WTC11 (cell line): Measurements from ENCODE around the gene ZNF425.

Experiments
- ATF1 ChIP-seq: sonication (generic); formaldehyde crosslinking; IDR thresholded peaks from 2 replicates; pipeline ENCODE4 v1.8.1; 2023; ENCODE audit warnings: mild to moderate bottlenecking, moderate library complexity, missing genetic modification reagents
- ELF4 ChIP-seq: sonication (generic); formaldehyde crosslinking; IDR thresholded peaks from 2 replicates; pipeline ENCODE4 v1.8.1; 2022; ENCODE audit warnings: low read depth, mild to moderate bottlenecking, moderate library complexity, missing genetic modification reagents
- ESRRA ChIP-seq: sonication (generic); formaldehyde crosslinking; IDR thresholded peaks from 2 replicates; pipeline ENCODE4 v1.8.1; 2022; ENCODE audit warnings: mild to moderate bottlenecking, missing genetic modification reagents, borderline replicate concordance
- FOXP4 ChIP-seq: sonication (generic); formaldehyde crosslinking; IDR thresholded peaks from 2 replicates; pipeline ENCODE4 v1.8.0; 2022; ENCODE audit warnings: mild to moderate bottlenecking, missing genetic modification reagents
- NR2C2 ChIP-seq: sonication (generic); formaldehyde crosslinking; IDR thresholded peaks from 2 replicates; pipeline ENCODE4 v1.8.0; 2022; ENCODE audit warnings: mild to moderate bottlenecking, missing genetic modification reagents
- RELA ChIP-seq: sonication (generic); formaldehyde crosslinking; IDR thresholded peaks from 2 replicates; pipeline ENCODE4 v1.8.1; 2022; ENCODE audit warnings: missing genetic modification reagents, mild to moderate bottlenecking, borderline replicate concordance
- SMAD3 ChIP-seq: sonication (generic); formaldehyde crosslinking; IDR thresholded peaks from 2 replicates; pipeline ENCODE4 v1.8.0; 2022; ENCODE audit warnings: missing genetic modification reagents, mild to moderate bottlenecking, borderline replicate concordance
- TCF7 ChIP-seq: sonication (generic); formaldehyde crosslinking; IDR thresholded peaks from 2 replicates; pipeline ENCODE4 v1.8.0; 2022; ENCODE audit warnings: mild to moderate bottlenecking, low read depth, missing genetic modification reagents, moderate library complexity
- ZNF281 ChIP-seq: sonication (generic); formaldehyde crosslinking; IDR thresholded peaks from 2 replicates; pipeline ENCODE4 v1.8.0; 2023; ENCODE audit warnings: mild to moderate bottlenecking, missing genetic modification reagents
- TF ChIP-seq, protein P1 (sequence below): fragments of 200-600 bp; IDR thresholded peaks from 2 replicates; pipeline ENCODE4 v1.8.0; 2022; ENCODE audit warnings: antibody characterized with exemption
- TF ChIP-seq, protein P2 (sequence below): sonication (generic); formaldehyde crosslinking; IDR thresholded peaks from 2 replicates; pipeline ENCODE4 v1.8.0; 2022; ENCODE audit warnings: mild to moderate bottlenecking, missing genetic modification reagents
- TF ChIP-seq, protein P3 (sequence below): sonication (generic); formaldehyde crosslinking; IDR thresholded peaks from 2 replicates; pipeline ENCODE4 v1.8.0; 2022; ENCODE audit warnings: missing genetic modification reagents

- TF ChIP-seq, protein P1, sequence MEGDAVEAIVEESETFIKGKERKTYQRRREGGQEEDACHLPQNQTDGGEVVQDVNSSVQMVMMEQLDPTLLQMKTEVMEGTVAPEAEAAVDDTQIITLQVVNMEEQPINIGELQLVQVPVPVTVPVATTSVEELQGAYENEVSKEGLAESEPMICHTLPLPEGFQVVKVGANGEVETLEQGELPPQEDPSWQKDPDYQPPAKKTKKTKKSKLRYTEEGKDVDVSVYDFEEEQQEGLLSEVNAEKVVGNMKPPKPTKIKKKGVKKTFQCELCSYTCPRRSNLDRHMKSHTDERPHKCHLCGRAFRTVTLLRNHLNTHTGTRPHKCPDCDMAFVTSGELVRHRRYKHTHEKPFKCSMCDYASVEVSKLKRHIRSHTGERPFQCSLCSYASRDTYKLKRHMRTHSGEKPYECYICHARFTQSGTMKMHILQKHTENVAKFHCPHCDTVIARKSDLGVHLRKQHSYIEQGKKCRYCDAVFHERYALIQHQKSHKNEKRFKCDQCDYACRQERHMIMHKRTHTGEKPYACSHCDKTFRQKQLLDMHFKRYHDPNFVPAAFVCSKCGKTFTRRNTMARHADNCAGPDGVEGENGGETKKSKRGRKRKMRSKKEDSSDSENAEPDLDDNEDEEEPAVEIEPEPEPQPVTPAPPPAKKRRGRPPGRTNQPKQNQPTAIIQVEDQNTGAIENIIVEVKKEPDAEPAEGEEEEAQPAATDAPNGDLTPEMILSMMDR: no peak
- TF ChIP-seq TCF7 (CRISPR knock-in tag) (no peak), RELA (CRISPR knock-in tag) (no peak), ZNF281 (CRISPR knock-in tag) (no peak), ATF1 (CRISPR knock-in tag) (no peak), NR2C2 (CRISPR knock-in tag) (no peak), ESRRA (CRISPR knock-in tag) (no peak), FOXP4 (CRISPR knock-in tag) (no peak), ELF4 (CRISPR knock-in tag) (no peak), SMAD3 (no peak)
- TF ChIP-seq, protein P2, sequence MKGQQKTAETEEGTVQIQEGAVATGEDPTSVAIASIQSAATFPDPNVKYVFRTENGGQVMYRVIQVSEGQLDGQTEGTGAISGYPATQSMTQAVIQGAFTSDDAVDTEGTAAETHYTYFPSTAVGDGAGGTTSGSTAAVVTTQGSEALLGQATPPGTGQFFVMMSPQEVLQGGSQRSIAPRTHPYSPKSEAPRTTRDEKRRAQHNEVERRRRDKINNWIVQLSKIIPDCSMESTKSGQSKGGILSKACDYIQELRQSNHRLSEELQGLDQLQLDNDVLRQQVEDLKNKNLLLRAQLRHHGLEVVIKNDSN (CRISPR knock-in tag): no peak
- TF ChIP-seq, protein P3, sequence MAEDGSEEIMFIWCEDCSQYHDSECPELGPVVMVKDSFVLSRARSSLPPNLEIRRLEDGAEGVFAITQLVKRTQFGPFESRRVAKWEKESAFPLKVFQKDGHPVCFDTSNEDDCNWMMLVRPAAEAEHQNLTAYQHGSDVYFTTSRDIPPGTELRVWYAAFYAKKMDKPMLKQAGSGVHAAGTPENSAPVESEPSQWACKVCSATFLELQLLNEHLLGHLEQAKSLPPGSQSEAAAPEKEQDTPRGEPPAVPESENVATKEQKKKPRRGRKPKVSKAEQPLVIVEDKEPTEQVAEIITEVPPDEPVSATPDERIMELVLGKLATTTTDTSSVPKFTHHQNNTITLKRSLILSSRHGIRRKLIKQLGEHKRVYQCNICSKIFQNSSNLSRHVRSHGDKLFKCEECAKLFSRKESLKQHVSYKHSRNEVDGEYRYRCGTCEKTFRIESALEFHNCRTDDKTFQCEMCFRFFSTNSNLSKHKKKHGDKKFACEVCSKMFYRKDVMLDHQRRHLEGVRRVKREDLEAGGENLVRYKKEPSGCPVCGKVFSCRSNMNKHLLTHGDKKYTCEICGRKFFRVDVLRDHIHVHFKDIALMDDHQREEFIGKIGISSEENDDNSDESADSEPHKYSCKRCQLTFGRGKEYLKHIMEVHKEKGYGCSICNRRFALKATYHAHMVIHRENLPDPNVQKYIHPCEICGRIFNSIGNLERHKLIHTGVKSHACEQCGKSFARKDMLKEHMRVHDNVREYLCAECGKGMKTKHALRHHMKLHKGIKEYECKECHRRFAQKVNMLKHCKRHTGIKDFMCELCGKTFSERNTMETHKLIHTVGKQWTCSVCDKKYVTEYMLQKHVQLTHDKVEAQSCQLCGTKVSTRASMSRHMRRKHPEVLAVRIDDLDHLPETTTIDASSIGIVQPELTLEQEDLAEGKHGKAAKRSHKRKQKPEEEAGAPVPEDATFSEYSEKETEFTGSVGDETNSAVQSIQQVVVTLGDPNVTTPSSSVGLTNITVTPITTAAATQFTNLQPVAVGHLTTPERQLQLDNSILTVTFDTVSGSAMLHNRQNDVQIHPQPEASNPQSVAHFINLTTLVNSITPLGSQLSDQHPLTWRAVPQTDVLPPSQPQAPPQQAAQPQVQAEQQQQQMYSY (CRISPR knock-in tag): no peak
These were observed 40.7 kb upstream of the ZNF425 start for GRCh38 chr7:149166630-149167352.
